Fibroblast of the aortic adventitia (primary cell): ENCODE measurements around the gene UGT2B7. TPM values are rescaled to one million over a fixed set of nuclear protein-coding genes. Genes with fewer than 3 reads are reported as not detected.
"Not testable (repeated sequence)": the region's sequence is repeated elsewhere in the genome, so short reads cannot be mapped to it uniquely, and the experiment has no call there.

ENCODE experiments used
- DNase-seq: peaks from one replicate; pipeline ENCODE4 v3.0.0-alpha.2; 2010; ENCODE audit warnings: low read depth
- H3K4me3 ChIP-seq: 2 replicates; pipeline ENCODE4 v1.5.1; 2011; ENCODE audit warnings: low read depth, mild to moderate bottlenecking, control low read depth, low read length, moderate library complexity
- total RNA-seq: library from RNA; depleted of rRNA; stranded (reverse); fragments of >200 nt; gene quantifications from 2 replicates; pipeline ENCODE4 v1.2.3, GENCODE V29; 2012; ENCODE audit warnings: low replicate concordance
- TF ChIP-seq, protein P1 (sequence below): IDR thresholded peaks from 2 replicates; pipeline ENCODE4 v1.5.1; 2011; ENCODE audit warnings: mild to moderate bottlenecking, low read length, control low read depth, inconsistent platforms; ENCODE audit not compliant: insufficient read depth

UGT2B7 gene
- total RNA-seq, 1 donor, result not detected

DNA sequence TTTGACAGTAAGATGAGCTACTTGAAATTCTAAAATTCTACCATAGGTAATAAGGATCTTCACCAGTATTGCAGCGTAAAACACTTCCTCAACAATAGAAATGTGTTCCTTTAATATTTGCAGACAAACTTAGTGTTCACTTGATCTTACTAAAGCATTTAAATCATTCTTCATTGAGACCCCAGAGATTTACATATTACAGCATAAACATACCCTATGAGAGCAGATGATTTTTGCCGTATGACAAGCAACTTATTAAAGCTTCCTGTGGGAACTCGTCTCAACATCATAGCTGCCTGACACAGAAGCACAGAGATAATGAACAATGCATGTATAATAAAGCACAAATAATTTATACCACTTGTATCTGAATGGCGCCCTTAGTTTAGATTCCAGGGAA is 3.6 kb downstream of the UGT2B7 start:
- TF ChIP-seq, protein P1, sequence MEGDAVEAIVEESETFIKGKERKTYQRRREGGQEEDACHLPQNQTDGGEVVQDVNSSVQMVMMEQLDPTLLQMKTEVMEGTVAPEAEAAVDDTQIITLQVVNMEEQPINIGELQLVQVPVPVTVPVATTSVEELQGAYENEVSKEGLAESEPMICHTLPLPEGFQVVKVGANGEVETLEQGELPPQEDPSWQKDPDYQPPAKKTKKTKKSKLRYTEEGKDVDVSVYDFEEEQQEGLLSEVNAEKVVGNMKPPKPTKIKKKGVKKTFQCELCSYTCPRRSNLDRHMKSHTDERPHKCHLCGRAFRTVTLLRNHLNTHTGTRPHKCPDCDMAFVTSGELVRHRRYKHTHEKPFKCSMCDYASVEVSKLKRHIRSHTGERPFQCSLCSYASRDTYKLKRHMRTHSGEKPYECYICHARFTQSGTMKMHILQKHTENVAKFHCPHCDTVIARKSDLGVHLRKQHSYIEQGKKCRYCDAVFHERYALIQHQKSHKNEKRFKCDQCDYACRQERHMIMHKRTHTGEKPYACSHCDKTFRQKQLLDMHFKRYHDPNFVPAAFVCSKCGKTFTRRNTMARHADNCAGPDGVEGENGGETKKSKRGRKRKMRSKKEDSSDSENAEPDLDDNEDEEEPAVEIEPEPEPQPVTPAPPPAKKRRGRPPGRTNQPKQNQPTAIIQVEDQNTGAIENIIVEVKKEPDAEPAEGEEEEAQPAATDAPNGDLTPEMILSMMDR, result no peak
- no peak for DNase-seq
- no peak overlapping the region for H3K4me3 ChIP-seq

- DNase-seq, H3K4me3 ChIP-seq: not testable (repeated sequence)
These were observed 6.4 kb downstream of the UGT2B7 start for GRCh38 chr4:69102668-69103067.

DNA sequence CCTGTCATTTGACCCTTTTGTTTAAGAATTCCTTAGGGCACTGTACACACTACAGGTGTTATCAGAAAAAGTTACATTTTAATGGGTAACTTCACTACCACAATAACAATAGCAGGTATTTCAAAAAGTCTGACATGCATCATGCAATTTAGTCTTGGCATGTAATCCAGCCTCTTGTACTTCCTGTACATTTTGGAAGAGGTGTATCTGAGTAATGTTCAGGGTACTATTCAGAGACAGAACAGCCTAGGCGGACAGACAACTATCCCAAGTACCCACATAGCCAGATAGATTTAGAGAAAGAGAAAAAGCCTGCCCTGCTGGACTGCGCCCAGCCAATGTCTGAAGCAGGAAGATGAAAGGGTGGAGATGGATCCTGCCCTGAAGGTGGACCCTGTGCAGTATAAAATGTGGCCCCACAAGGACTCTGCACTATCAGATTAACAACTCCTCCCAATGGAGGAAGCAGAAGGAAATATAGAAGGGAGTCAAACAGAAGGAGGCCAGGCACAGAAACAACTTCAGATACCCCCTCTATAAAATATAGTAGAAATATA is 8.5 kb downstream of the UGT2B7 start:
- TF ChIP-seq, protein P1, result no peak
- H3K4me3 ChIP-seq, result no peak overlapping the region
- DNase-seq, result no peak

GRCh38 chr4:69115151-69115850 is 19.0 kb downstream of the UGT2B7 start:
- H3K4me3 ChIP-seq, DNase-seq: not testable (repeated sequence)

DNA sequence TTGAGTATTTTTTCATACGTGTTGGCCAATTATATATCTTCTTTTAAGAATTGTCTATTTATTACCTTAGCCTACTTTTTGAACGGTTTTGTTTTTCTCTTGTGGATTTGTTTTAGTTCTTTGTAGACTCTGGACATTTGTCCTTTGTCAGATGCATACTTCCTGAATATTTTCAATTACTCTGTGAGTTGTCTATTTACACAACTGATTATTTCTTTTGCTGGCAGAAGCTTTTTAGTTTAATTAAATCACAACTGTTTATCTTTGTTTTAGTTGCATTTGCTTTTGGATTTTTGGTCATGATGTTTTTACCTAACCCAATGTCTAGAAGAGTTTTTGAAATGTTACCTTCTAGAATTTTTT is 19.6 kb downstream of the UGT2B7 start:
- no peak overlapping the region for H3K4me3 ChIP-seq
- TF ChIP-seq, protein P1, result no peak
- no peak for DNase-seq

DNA sequence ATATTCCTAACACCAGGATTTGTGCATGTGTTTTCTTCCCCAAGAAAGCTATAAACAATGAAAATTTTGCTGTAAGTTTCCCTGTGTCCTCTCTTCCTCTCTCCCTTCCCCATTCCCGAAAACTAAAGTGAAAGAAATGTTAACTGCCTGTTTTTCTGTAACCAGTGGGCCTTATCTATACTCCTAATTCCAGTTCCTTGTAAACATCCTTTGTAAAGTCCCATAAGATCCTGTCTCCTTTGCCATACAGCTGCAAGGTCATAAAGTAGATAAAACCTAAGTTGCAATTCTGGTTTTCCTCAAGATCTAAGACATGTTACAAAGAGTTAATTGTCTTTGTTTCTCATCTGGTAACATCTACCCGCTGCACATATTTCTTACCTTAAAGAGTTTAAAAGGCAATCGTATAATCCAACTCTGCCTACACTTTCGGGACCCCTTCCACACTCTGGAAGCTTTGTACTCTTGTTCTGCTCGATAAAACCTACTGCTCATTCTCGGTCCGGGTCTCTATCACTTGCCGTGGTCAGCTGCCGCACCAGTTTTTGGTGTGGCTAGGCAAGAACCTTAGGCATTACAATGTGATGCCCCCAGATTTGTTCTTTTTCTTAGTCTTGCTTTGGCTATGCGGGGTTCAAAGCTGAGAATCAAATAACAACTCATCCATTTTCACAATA is 20.5 kb downstream of the UGT2B7 start:
- no peak overlapping the region for H3K4me3 ChIP-seq
- peak; percentile 7 for DNase-seq
- TF ChIP-seq, protein P1, result no peak

GRCh38 chr4:69120870-69121269 is 24.6 kb downstream of the UGT2B7 start:
- no peak for DNase-seq

More at GRCh38 chr4:69120870-69121269, 24.6 kb downstream of the UGT2B7 start:
- H3K4me3 ChIP-seq, result no peak overlapping the region
- TF ChIP-seq, protein P1, result no peak
